H7 (cell line): Measurements from ENCODE around the gene AKR1A1. TPM values are rescaled to one million over a fixed set of nuclear protein-coding genes. Genes with fewer than 3 reads are reported as not detected.
A peak's percentile ranks its signal among the peaks of the same experiment; 100 is the strongest.

Source experiments
- DNase-seq: peaks from one replicate; pipeline ENCODE4 v3.0.0; 2012
- H3K27me3 ChIP-seq: 2 replicates; pipeline ENCODE4 v1.6.0; 2011; ENCODE audit warnings: mild to moderate bottlenecking, low read length; ENCODE audit not compliant: control insufficient read depth, insufficient read depth
- H3K36me3 ChIP-seq: replicated peaks from 2 replicates; pipeline ENCODE4 v1.5.1; 2011; ENCODE audit warnings: low read length; ENCODE audit not compliant: control insufficient read depth, insufficient read depth
- H3K4me3 ChIP-seq: 2 replicates; pipeline ENCODE4 v1.5.1; 2011; ENCODE audit warnings: low read depth, mild to moderate bottlenecking, control low read depth, low read length, moderate library complexity; ENCODE audit not compliant: insufficient read depth
- total RNA-seq: library from RNA; depleted of rRNA; stranded (reverse); fragments of >200 nt; shearing (Covaris generic); gene quantifications from 2 replicates; pipeline ENCODE4 v1.2.3, GENCODE V29; 2014; rRNA removed

AKR1A1 gene
- total RNA-seq, 1 experiment from 2014 or later, result 371 TPM

GRCh38 chr1:45608175-45609156 lies 57.8 kb downstream of the AKR1A1 start:
- H3K4me3 ChIP-seq, result no peak overlapping the region
- DNase-seq, result no peak
- no peaks in the 10 kb centered on the region for H3K27me3 ChIP-seq
- peaks cover 47% of the 10 kb centered on the region for H3K36me3 ChIP-seq

- H3K4me3 ChIP-seq, result no peak overlapping the region
- no peaks in the 10 kb centered on the region for H3K27me3 ChIP-seq
- DNase-seq, result no peak
- H3K36me3 ChIP-seq, result peaks cover 50% of the 10 kb centered on the region
Observed at GRCh38 chr1:45610589-45611226, 60.1 kb downstream of the AKR1A1 start.

GRCh38 chr1:45612941-45613579 lies 62.4 kb downstream of the AKR1A1 start:
- H3K27me3 ChIP-seq, result no peaks in the 10 kb centered on the region
- no peak for DNase-seq
- no peak overlapping the region for H3K4me3 ChIP-seq
- peaks cover 54% of the 10 kb centered on the region for H3K36me3 ChIP-seq

GRCh38 chr1:45615885-45616284 lies 65.3 kb downstream of the AKR1A1 start:
- H3K36me3 ChIP-seq, result peaks cover 47% of the 10 kb centered on the region
- no peak for DNase-seq
- no peaks in the 10 kb centered on the region for H3K27me3 ChIP-seq
- H3K4me3 ChIP-seq, result no peak overlapping the region

- H3K27me3 ChIP-seq, result no peaks in the 10 kb centered on the region
- no peak for DNase-seq
- no peak overlapping the region for H3K4me3 ChIP-seq
- peaks cover 42% of the 10 kb centered on the region for H3K36me3 ChIP-seq
Observed at GRCh38 chr1:45617618-45618017, 67.0 kb downstream of the AKR1A1 start.

GRCh38 chr1:45619149-45619921 lies 68.7 kb downstream of the AKR1A1 start:
- H3K27me3 ChIP-seq, result no peaks in the 10 kb centered on the region
- peaks cover 35% of the 10 kb centered on the region for H3K36me3 ChIP-seq
- peak; percentile 33 for DNase-seq
- H3K4me3 ChIP-seq, result no peak overlapping the region

Other genes with a start within 250 kb of the AKR1A1 start
- 87.5 and 134 TPM in 2 replicates for gene HPDL, start 223.9 kb upstream of the AKR1A1 start, total RNA-seq
- gene TOE1, start 210.7 kb upstream of the AKR1A1 start, total RNA-seq, result 17.0 and 20.2 TPM in 2 replicates
- 124 and 126 TPM in 2 replicates for gene MUTYH, start 210.4 kb upstream of the AKR1A1 start, total RNA-seq
- 14.5 and 17.7 TPM in 2 replicates for gene TESK2, start 59.7 kb upstream of the AKR1A1 start, total RNA-seq
- 2.8 and 3.4 TPM in 2 replicates for gene CCDC163, start 50.8 kb upstream of the AKR1A1 start, total RNA-seq
- 10.5 and 11.7 TPM in 2 replicates for gene MMACHC, start 50.5 kb upstream of the AKR1A1 start, total RNA-seq
- 2,468 and 2,910 TPM in 2 replicates for gene PRDX1, start 28.9 kb upstream of the AKR1A1 start, total RNA-seq
- gene NASP, start 33.2 kb downstream of the AKR1A1 start, total RNA-seq, result 205 and 261 TPM in 2 replicates
- gene CCDC17, start 73.2 kb downstream of the AKR1A1 start, total RNA-seq, result 3.0 and 7.4 TPM in 2 replicates
- 156 and 178 TPM in 2 replicates for gene GPBP1L1, start 135.7 kb downstream of the AKR1A1 start, total RNA-seq
- gene TMEM69, start 137.4 kb downstream of the AKR1A1 start, total RNA-seq, result 143 and 144 TPM in 2 replicates
- gene IPP, start 199.8 kb downstream of the AKR1A1 start, total RNA-seq, result 5.8 and 6.8 TPM in 2 replicates